ENCODE data around the gene HMBS.

HMBS gene

DNA sequence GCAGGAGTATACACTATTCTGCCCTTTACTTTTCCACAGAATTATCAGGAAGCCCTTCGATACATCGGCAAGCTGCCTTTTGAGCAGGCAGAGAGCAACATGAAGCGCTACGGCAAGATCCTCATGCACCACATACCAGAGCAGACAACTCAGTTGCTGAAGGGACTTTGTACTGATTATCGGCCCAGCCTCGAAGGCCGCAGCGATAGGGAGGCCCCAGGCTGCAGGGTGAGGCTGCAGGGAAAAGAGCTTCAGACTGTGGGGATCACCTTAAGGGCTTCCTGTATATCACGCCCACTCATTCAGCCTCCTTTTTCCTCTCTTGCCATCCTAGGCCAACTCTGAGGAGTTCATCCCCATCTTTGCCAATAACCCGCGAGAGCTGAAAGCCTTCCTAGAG, 6.8 kb upstream of the HMBS start:
- peaks cover 80% of the 10 kb centered on the region for H3K36me3 ChIP-seq (ENCODE audit: control insufficient read depth, insufficient read depth, low read length, severe bottlenecking)
- no peaks in the 10 kb centered on the region for H3K4me1 ChIP-seq (ENCODE audit: control insufficient read depth, insufficient read depth, low read length)

DNA sequence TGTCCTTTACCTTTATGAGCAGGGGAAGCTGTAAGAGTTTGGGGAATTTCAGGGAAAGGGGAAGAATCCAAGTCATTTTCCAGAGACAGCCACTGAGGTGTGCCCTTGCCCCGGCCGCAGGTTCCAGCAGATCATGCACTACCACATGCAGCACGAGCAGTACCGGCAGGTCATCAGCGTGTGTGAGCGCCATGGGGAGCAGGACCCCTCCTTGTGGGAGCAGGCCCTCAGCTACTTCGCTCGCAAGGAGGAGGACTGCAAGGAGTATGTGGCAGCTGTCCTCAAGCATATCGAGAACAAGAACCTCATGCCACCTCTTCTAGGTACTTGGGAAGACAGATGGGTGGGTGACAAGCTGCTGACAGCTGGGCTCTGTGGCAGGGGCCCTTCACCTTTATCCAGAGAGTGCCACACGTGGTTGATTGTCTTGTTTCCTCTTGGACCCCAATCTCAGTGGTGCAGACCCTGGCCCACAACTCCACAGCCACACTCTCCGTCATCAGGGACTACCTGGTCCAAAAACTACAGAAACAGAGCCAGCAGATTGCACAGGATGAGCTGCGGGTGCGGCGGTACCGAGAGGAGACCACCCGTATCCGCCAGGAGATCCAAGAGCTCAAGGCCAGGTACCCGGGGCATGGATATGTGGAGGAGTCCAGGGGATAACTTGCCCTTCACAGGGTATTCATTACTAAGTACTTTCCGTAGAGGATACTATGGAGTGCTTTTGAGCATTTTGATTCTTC, 5.8 kb upstream of the HMBS start:
- Histone ChIP-seq H3K27me3 (replicated peaks; ENCODE audit: control insufficient read depth, insufficient read depth, low read length) (no peaks in the 10 kb centered on the region), H3K9me3 (ENCODE audit: control insufficient read depth, low read length) (no peaks in the 10 kb centered on the region), H3K36me3 (ENCODE audit: control insufficient read depth, insufficient read depth, low read length, severe bottlenecking) (peaks cover 70% of the 10 kb centered on the region), H3K4me3 (ENCODE audit: low read length) (no peak overlapping the region), H3K4me1 (ENCODE audit: control insufficient read depth, insufficient read depth, low read length) (no peaks in the 10 kb centered on the region), H3K9ac (ENCODE audit: low read length) (no peak overlapping the region)
- no peak for DNase-seq (ENCODE audit: low read depth)

More for the DNA sequence above, 6.8 kb upstream of the HMBS start:
- Histone ChIP-seq H3K9me3 (ENCODE audit: control insufficient read depth, low read length) (no peaks in the 10 kb centered on the region), H3K4me3 (ENCODE audit: low read length) (no peak overlapping the region), H3K9ac (ENCODE audit: low read length) (no peak overlapping the region), H3K27me3 (replicated peaks; ENCODE audit: control insufficient read depth, insufficient read depth, low read length) (no peaks in the 10 kb centered on the region)
- no peak for DNase-seq (ENCODE audit: low read depth)

DNA sequence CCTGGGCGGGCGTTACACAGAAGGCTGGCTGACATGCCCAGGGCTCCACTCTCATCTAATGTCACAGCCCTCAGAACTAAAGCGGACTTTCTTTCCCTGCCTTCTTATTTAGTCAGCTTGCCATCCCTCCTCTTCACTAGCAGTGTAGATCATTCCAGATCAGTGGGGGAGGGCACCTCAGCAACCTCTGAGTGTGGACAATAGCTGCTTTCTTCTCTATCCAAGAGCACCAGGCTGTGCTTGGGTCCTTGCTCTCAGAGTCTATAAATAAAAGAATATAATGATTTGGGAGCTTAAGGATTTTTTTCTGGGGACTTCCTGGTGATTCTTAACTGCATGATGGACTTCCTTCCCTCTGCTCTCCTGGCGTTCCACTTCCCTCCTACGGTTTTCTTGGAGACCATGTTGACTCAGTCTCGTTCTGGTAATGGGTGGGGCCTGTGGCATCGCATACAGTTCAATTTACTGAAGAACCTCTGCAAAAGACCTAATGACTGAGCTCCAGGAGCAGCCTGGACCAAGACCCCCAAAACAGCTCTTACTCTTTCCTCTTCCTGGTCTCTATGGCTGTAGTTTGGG, 2.9 kb upstream of the HMBS start:
- H3K4me3 ChIP-seq (ENCODE audit: low read length), result no peak overlapping the region
- H3K9ac ChIP-seq (ENCODE audit: low read length), result no peak overlapping the region
- no peaks in the 10 kb centered on the region for H3K27me3 ChIP-seq (replicated peaks; ENCODE audit: control insufficient read depth, insufficient read depth, low read length)
- peaks cover 12% of the 10 kb centered on the region for H3K4me1 ChIP-seq (ENCODE audit: control insufficient read depth, insufficient read depth, low read length)
- H3K36me3 ChIP-seq (ENCODE audit: control insufficient read depth, insufficient read depth, low read length, severe bottlenecking), result peaks cover 56% of the 10 kb centered on the region
- H3K9me3 ChIP-seq (ENCODE audit: control insufficient read depth, low read length), result no peaks in the 10 kb centered on the region
- no peak for DNase-seq (ENCODE audit: low read depth)

DNA sequence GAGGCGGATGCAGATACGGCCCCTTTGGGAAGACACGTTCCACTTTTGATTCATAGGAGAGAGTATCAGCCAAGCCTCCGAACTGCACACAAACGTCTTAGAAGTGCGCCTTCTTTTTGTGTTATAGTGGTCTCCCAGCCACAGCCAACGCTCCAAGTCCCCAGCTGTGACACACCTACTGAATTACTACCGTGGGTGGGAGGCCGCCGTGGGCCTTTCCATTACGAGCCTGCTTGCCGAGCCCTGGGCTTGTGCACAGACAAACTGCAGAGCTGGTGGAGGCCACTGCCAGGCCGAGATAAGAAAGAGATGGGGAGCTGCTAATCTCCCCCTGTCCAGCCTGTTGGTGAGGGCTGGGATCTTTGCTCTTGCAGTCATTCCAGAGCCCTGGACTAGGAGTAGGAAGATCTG, 761 bp downstream of the HMBS start:
- DNase-seq (ENCODE audit: low read depth), result no peak
- Histone ChIP-seq H3K4me1 (ENCODE audit: control insufficient read depth, insufficient read depth, low read length) (peaks cover 12% of the 10 kb centered on the region), H3K9me3 (ENCODE audit: control insufficient read depth, low read length) (no peaks in the 10 kb centered on the region), H3K9ac (ENCODE audit: low read length) (peak overlapping the region; percentile 91), H3K36me3 (ENCODE audit: control insufficient read depth, insufficient read depth, low read length, severe bottlenecking) (peaks cover 31% of the 10 kb centered on the region), H3K4me3 (ENCODE audit: low read length) (peak overlapping the region; percentile 97), H3K27me3 (replicated peaks; ENCODE audit: control insufficient read depth, insufficient read depth, low read length) (no peaks in the 10 kb centered on the region)

GRCh38 chr11:119087123-119087522, 2.4 kb downstream of the HMBS start:
- Histone ChIP-seq H3K4me3 (ENCODE audit: low read length) (no peak overlapping the region), H3K9me3 (ENCODE audit: control insufficient read depth, low read length) (no peaks in the 10 kb centered on the region), H3K36me3 (ENCODE audit: control insufficient read depth, insufficient read depth, low read length, severe bottlenecking) (peaks cover 27% of the 10 kb centered on the region), H3K4me1 (ENCODE audit: control insufficient read depth, insufficient read depth, low read length) (peaks cover 12% of the 10 kb centered on the region), H3K27me3 (replicated peaks; ENCODE audit: control insufficient read depth, insufficient read depth, low read length) (no peaks in the 10 kb centered on the region), H3K9ac (ENCODE audit: low read length) (no peak overlapping the region)
- DNase-seq (ENCODE audit: low read depth), result no peak

DNA sequence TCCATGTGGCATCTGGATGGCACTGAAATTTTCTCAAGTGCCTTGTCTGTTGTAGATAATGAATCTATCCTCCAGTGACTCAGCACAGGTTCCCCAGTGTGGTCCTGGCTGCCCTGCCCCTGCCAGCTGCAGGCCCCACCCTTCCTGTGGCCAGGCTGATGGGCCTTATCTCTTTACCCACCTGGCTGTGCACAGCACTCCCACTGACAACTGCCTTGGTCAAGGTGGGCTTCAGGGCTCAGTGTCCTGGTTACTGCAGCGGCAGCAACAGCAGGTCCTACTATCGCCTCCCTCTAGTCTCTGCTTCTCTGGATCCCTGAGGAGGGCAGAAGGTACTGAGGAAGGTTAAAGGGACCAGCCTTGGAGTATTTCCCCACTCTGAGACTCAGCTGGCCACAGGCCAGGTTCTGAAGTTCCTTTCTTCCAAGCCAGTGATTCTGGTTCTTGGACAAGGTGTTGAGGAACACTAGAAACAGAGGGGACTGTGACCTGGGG, 3.1 kb downstream of the HMBS start:
- H3K27me3 ChIP-seq (replicated peaks; ENCODE audit: control insufficient read depth, insufficient read depth, low read length), result no peaks in the 10 kb centered on the region
- H3K36me3 ChIP-seq (ENCODE audit: control insufficient read depth, insufficient read depth, low read length, severe bottlenecking), result peaks cover 27% of the 10 kb centered on the region
- H3K9me3 ChIP-seq (ENCODE audit: control insufficient read depth, low read length), result no peaks in the 10 kb centered on the region
- H3K4me3 ChIP-seq (ENCODE audit: low read length), result no peak overlapping the region
- no peak overlapping the region for H3K9ac ChIP-seq (ENCODE audit: low read length)
- H3K4me1 ChIP-seq (ENCODE audit: control insufficient read depth, insufficient read depth, low read length), result peaks cover 12% of the 10 kb centered on the region
- no peak for DNase-seq (ENCODE audit: low read depth)

GRCh38 chr11:119088406-119088805, 3.7 kb downstream of the HMBS start:
- H3K36me3 ChIP-seq (ENCODE audit: control insufficient read depth, insufficient read depth, low read length, severe bottlenecking), result peaks cover 32% of the 10 kb centered on the region
- no peak for DNase-seq (ENCODE audit: low read depth)
- no peaks in the 10 kb centered on the region for H3K27me3 ChIP-seq (replicated peaks; ENCODE audit: control insufficient read depth, insufficient read depth, low read length)
- peaks cover 18% of the 10 kb centered on the region for H3K4me1 ChIP-seq (ENCODE audit: control insufficient read depth, insufficient read depth, low read length)
- H3K9ac ChIP-seq (ENCODE audit: low read length), result no peak overlapping the region
- no peaks in the 10 kb centered on the region for H3K9me3 ChIP-seq (ENCODE audit: control insufficient read depth, low read length)
- H3K4me3 ChIP-seq (ENCODE audit: low read length), result no peak overlapping the region

GRCh38 chr11:119089319-119089718, 4.6 kb downstream of the HMBS start:
- Histone ChIP-seq H3K9ac (ENCODE audit: low read length) (no peak overlapping the region), H3K4me3 (ENCODE audit: low read length) (no peak overlapping the region), H3K36me3 (ENCODE audit: control insufficient read depth, insufficient read depth, low read length, severe bottlenecking) (peaks cover 32% of the 10 kb centered on the region), H3K9me3 (ENCODE audit: control insufficient read depth, low read length) (no peaks in the 10 kb centered on the region), H3K27me3 (replicated peaks; ENCODE audit: control insufficient read depth, insufficient read depth, low read length) (no peaks in the 10 kb centered on the region), H3K4me1 (ENCODE audit: control insufficient read depth, insufficient read depth, low read length) (peaks cover 23% of the 10 kb centered on the region)
- DNase-seq (ENCODE audit: low read depth), result no peak

GRCh38 chr11:119091178-119091577, 6.5 kb downstream of the HMBS start:
- H3K4me3 ChIP-seq (ENCODE audit: low read length), result no peak overlapping the region
- peak; percentile 7 for DNase-seq (ENCODE audit: low read depth)
- H3K4me1 ChIP-seq (ENCODE audit: control insufficient read depth, insufficient read depth, low read length), result peaks cover 13% of the 10 kb centered on the region
- H3K27me3 ChIP-seq (replicated peaks; ENCODE audit: control insufficient read depth, insufficient read depth, low read length), result no peaks in the 10 kb centered on the region
- no peaks in the 10 kb centered on the region for H3K9me3 ChIP-seq (ENCODE audit: control insufficient read depth, low read length)
- H3K36me3 ChIP-seq (ENCODE audit: control insufficient read depth, insufficient read depth, low read length, severe bottlenecking), result peaks cover 32% of the 10 kb centered on the region
- no peak overlapping the region for H3K9ac ChIP-seq (ENCODE audit: low read length)

- no peaks in the 10 kb centered on the region for H3K27me3 ChIP-seq (replicated peaks; ENCODE audit: control insufficient read depth, insufficient read depth, low read length)
- H3K4me3 ChIP-seq (ENCODE audit: low read length), result no peak overlapping the region
- H3K4me1 ChIP-seq (ENCODE audit: control insufficient read depth, insufficient read depth, low read length), result peaks cover 13% of the 10 kb centered on the region
- H3K36me3 ChIP-seq (ENCODE audit: control insufficient read depth, insufficient read depth, low read length, severe bottlenecking), result peaks cover 43% of the 10 kb centered on the region
- H3K9ac ChIP-seq (ENCODE audit: low read length), result peak overlapping the region; percentile 88
- no peak for DNase-seq (ENCODE audit: low read depth)
- no peaks in the 10 kb centered on the region for H3K9me3 ChIP-seq (ENCODE audit: control insufficient read depth, low read length)
Observed at GRCh38 chr11:119091966-119092879, 7.5 kb downstream of the HMBS start.

Data from adipocyte (in vitro differentiated cells).